GM12878 (cell line): ENCODE measurements around the gene PRSS56.

Experiments used
- CTCF ChIP-seq, 3 experiments: IDR thresholded peaks in 2 of 3; conservative IDR thresholded peaks in 1 of 3; 2 replicates each; pipeline ENCODE4 v1.5.1; 2011; ENCODE audit warnings: low read depth in 3 of 3, low read length in 3 of 3, mild to moderate bottlenecking in 3 of 3, control low read depth in 2 of 3, moderate library complexity in 2 of 3, inconsistent platforms in 1 of 3, mixed read lengths in 1 of 3; ENCODE audit not compliant: control insufficient read depth in 2 of 3, insufficient read depth in 1 of 3; ENCODE audit errors: extremely low read depth in 1 of 3
- IKZF1 ChIP-seq: fragments of 450-650 bp; conservative IDR thresholded peaks from 2 replicates; pipeline ENCODE4 v1.6.1; 2017; ENCODE audit warnings: antibody characterized with exemption, mild to moderate bottlenecking
- NBN ChIP-seq: fragments of 450-650 bp; IDR thresholded peaks from 2 replicates; pipeline ENCODE4 v1.6.1; 2016

GRCh38 chr2:232521098-232521497 is 910 bp downstream of the PRSS56 start:
- no peak for TF ChIP-seq NBN
- no peak for TF ChIP-seq IKZF1
- TF ChIP-seq CTCF (IDR thresholded peaks at IDR 0.05 in 2 of 3, conservative IDR thresholded peaks at IDR 0.05 in 1 of 3; ENCODE audit: control insufficient read depth in 2 of 3, extremely low read depth in 1 of 3, insufficient read depth in 1 of 3, low read depth in 3 of 3, low read length in 3 of 3) = no peak
